ENCODE results near the gene TADA3.

DNA sequence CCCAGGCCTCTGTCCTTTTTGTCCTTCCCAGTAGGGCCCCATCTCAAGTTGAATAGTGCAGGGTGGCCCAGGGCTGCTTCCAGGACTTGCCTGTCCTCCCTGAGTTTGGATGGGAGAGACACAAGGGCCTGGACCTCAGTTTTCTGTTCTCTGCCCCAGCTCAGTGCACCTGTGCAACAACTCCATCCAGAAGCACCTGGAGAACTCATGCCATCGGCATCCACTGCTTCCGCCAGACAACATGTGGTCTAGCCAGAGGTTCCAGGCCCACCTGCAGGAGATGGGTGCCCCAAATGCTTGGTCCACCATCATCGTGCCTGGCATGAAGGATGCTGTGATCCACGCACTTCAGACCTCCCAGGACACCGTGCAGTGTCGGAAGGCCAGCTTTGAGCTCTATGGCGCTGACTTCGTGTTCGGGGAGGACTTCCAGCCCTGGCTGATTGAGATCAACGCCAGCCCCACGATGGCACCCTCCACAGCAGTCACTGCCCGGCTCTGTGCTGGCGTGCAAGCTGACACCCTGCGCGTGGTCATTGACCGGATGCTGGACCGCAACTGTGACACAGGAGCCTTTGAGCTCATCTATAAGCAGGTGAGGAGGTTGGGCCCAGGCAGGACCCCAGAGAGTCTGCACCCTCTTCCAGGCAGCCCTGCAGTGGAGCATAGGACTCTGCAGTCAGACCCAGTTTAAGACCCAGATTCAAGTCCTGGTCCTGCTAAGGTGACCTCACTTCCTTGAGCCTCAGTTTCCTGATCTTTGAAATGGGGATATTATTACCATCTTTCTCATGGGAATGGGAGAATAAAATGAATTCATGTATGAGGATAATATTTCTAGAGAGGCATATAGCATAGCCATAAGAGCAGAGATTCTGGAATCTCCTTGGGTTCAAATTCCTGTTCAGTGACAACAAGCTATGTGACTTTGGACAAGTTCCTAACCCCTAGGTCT, 36.8 kb upstream of the TADA3 start:
- TF ChIP-seq CREB1 (CRISPR knock-in tag; IDR thresholded peaks at IDR 0.05; ENCODE audit: low read depth), result no peak
- TF ChIP-seq, protein P1, sequence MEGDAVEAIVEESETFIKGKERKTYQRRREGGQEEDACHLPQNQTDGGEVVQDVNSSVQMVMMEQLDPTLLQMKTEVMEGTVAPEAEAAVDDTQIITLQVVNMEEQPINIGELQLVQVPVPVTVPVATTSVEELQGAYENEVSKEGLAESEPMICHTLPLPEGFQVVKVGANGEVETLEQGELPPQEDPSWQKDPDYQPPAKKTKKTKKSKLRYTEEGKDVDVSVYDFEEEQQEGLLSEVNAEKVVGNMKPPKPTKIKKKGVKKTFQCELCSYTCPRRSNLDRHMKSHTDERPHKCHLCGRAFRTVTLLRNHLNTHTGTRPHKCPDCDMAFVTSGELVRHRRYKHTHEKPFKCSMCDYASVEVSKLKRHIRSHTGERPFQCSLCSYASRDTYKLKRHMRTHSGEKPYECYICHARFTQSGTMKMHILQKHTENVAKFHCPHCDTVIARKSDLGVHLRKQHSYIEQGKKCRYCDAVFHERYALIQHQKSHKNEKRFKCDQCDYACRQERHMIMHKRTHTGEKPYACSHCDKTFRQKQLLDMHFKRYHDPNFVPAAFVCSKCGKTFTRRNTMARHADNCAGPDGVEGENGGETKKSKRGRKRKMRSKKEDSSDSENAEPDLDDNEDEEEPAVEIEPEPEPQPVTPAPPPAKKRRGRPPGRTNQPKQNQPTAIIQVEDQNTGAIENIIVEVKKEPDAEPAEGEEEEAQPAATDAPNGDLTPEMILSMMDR (conservative IDR thresholded peaks at IDR 0.05; ENCODE audit: low read depth in 2 of 2), result no peak
- TF ChIP-seq, protein P2, sequence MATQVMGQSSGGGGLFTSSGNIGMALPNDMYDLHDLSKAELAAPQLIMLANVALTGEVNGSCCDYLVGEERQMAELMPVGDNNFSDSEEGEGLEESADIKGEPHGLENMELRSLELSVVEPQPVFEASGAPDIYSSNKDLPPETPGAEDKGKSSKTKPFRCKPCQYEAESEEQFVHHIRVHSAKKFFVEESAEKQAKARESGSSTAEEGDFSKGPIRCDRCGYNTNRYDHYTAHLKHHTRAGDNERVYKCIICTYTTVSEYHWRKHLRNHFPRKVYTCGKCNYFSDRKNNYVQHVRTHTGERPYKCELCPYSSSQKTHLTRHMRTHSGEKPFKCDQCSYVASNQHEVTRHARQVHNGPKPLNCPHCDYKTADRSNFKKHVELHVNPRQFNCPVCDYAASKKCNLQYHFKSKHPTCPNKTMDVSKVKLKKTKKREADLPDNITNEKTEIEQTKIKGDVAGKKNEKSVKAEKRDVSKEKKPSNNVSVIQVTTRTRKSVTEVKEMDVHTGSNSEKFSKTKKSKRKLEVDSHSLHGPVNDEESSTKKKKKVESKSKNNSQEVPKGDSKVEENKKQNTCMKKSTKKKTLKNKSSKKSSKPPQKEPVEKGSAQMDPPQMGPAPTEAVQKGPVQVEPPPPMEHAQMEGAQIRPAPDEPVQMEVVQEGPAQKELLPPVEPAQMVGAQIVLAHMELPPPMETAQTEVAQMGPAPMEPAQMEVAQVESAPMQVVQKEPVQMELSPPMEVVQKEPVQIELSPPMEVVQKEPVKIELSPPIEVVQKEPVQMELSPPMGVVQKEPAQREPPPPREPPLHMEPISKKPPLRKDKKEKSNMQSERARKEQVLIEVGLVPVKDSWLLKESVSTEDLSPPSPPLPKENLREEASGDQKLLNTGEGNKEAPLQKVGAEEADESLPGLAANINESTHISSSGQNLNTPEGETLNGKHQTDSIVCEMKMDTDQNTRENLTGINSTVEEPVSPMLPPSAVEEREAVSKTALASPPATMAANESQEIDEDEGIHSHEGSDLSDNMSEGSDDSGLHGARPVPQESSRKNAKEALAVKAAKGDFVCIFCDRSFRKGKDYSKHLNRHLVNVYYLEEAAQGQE (IDR thresholded peaks at IDR 0.05; ENCODE audit: unreplicated experiment), result no peak

Measured in GM23338 (cell line).